K562 (cell line): Measurements from ENCODE around the gene CCDC187.

Source experiments
- CTCF ChIP-seq, 3 experiments: IDR thresholded peaks in 2 of 3; conservative IDR thresholded peaks in 1 of 3; 2 replicates each; pipeline ENCODE4 v1.5.1; 2011 to 2012; ENCODE audit warnings: low read length in 3 of 3, mild to moderate bottlenecking in 3 of 3, control low read depth in 2 of 3, improper control_type of control experiment in 1 of 3, inconsistent platforms in 1 of 3, low read depth in 1 of 3, mixed read lengths in 1 of 3, moderate library complexity in 1 of 3; ENCODE audit not compliant: insufficient read depth in 2 of 3
- HNRNPH1 ChIP-seq: fragments of 200-400 bp; formaldehyde crosslinking; optimal IDR thresholded peaks from 2 replicates; pipeline ENCODE3; 2017; ENCODE audit warnings: low read depth, mild to moderate bottlenecking, low read length, moderate library complexity
- MYNN ChIP-seq, 2 experiments: sonication (generic); formaldehyde crosslinking in 1 of 2; IDR thresholded peaks; 2 replicates each; pipeline versions ENCODE4 v1.5.0 to v1.6.1; 2016 to 2020; ENCODE audit warnings: antibody characterized with exemption in 1 of 2, missing genetic modification reagents in 1 of 2
- NCOA2 ChIP-seq, 2 experiments: fragments of 450-650 bp; IDR thresholded peaks; 2 replicates each; pipeline ENCODE4 v1.6.1; 2018; ENCODE audit warnings: mild to moderate bottlenecking in 2 of 2, moderate library complexity in 1 of 2; ENCODE audit not compliant: partially characterized antibody in 2 of 2
- PHF21A ChIP-seq: fragments of 450-650 bp; IDR thresholded peaks from 2 replicates; pipeline ENCODE4 v1.6.1; 2017; ENCODE audit warnings: low read depth, borderline replicate concordance
- POLR2A ChIP-seq: fragments of 450-650 bp; conservative IDR thresholded peaks from 2 replicates; pipeline ENCODE4 v1.6.1; 2016
- RAD21 ChIP-seq, 2 experiments: fragments of 250-450 bp in 1 of 2; fragments of 450-650 bp in 1 of 2; sonication (Bioruptor Pico) in 1 of 2; formaldehyde crosslinking in 1 of 2; IDR thresholded peaks in 1 of 2; conservative IDR thresholded peaks in 1 of 2; 2 replicates each; pipeline versions ENCODE4 v1.4.0 to v1.8.0; 2020 to 2022; ENCODE audit warnings: mild to moderate bottlenecking in 2 of 2, moderate library complexity in 1 of 2
- RBBP5 ChIP-seq: fragments of 200-600 bp; sonication (generic); IDR thresholded peaks from 2 replicates; pipeline ENCODE4 v1.6.1; 2012; ENCODE audit warnings: borderline replicate concordance, mild to moderate bottlenecking, low read length, control low read depth, inconsistent platforms; ENCODE audit not compliant: insufficient read depth, poor library complexity, severe bottlenecking
- SIN3A ChIP-seq, 2 experiments: fragments of 150-350 bp in 1 of 2; IDR thresholded peaks; 2 replicates each; pipeline ENCODE4 v1.6.1; 2011 to 2016; ENCODE audit warnings: borderline replicate concordance in 2 of 2, low read depth in 2 of 2, low read length in 2 of 2, mild to moderate bottlenecking in 2 of 2, moderate library complexity in 2 of 2; ENCODE audit not compliant: control insufficient read depth in 1 of 2
- SREBF2 ChIP-seq: sonication (generic); formaldehyde crosslinking; IDR thresholded peaks from 2 replicates; pipeline ENCODE4 v1.4.0; 2020; ENCODE audit warnings: mild to moderate bottlenecking, missing genetic modification reagents
- TEAD2 ChIP-seq: fragments of 450-650 bp; IDR thresholded peaks from 2 replicates; pipeline ENCODE4 v1.6.1; 2016; ENCODE audit warnings: missing genetic modification characterization, control low read depth, missing compliant biosample characterization
- ZNF717 ChIP-seq: fragments of 250-450 bp; sonication (Bioruptor Pico); IDR thresholded peaks from 2 replicates; pipeline ENCODE4 v1.5.0; 2021

GRCh38 chr9:136305804-136306203 is 1.9 kb upstream of the CCDC187 start:
- no peak for TF ChIP-seq MYNN (IDR thresholded peaks at IDR 0.05)
- TF ChIP-seq MYNN (CRISPR knock-in tag; IDR thresholded peaks at IDR 0.05), result no peak
- no peak for TF ChIP-seq ZNF717
- TF ChIP-seq SREBF2 (CRISPR knock-in tag), result no peak
- no peak for TF ChIP-seq HNRNPH1
- no peak for TF ChIP-seq SIN3A (IDR thresholded peaks at IDR 0.05; ENCODE audit: borderline replicate concordance in 2 of 2, control insufficient read depth in 1 of 2, low read depth in 2 of 2, low read length in 2 of 2)
- TF ChIP-seq RAD21 (CRISPR knock-in tag; conservative IDR thresholded peaks at IDR 0.05 in 1 of 2, IDR thresholded peaks at IDR 0.05 in 1 of 2), result no peak
- no peak for TF ChIP-seq NCOA2 (IDR thresholded peaks at IDR 0.05; ENCODE audit: partially characterized antibody in 2 of 2)
- TF ChIP-seq POLR2A, result no peak
- TF ChIP-seq TEAD2 (tag), result no peak
- TF ChIP-seq PHF21A, result no peak
- no peak for TF ChIP-seq CTCF (IDR thresholded peaks at IDR 0.05 in 2 of 3, conservative IDR thresholded peaks at IDR 0.05 in 1 of 3; ENCODE audit: insufficient read depth in 2 of 3, low read depth in 1 of 3, low read length in 3 of 3)
- no peak for TF ChIP-seq RBBP5
